GF-D8 (cell line): ENCODE measurements around the gene CHST3.

Experiments
- DNase-seq: peaks from one replicate; lab custom pipeline; 2025; lab: John Stamatoyannopoulos, UW

CHST3 gene

DNA sequence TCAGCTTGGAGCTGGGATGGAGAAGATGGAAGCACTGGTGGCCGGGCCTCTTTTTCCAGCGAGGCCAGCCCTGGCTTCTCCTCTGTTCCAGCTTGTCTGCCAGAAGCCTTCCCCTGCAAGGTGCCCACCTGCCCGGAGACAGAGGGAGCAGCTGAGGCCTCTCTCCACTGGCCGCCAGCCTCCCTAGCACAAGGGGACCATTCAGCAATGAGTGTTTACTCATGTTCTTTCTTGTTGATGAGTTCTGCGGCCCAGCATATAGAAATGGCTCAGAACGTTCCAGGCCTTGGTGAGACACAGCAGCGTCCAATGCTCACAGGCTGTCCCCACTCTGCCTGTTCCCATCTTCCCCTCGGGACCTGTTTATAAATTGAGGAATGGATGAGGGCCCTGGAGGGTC lies 47.3 kb downstream of the CHST3 start:
- DNase-seq, result no peak

DNA sequence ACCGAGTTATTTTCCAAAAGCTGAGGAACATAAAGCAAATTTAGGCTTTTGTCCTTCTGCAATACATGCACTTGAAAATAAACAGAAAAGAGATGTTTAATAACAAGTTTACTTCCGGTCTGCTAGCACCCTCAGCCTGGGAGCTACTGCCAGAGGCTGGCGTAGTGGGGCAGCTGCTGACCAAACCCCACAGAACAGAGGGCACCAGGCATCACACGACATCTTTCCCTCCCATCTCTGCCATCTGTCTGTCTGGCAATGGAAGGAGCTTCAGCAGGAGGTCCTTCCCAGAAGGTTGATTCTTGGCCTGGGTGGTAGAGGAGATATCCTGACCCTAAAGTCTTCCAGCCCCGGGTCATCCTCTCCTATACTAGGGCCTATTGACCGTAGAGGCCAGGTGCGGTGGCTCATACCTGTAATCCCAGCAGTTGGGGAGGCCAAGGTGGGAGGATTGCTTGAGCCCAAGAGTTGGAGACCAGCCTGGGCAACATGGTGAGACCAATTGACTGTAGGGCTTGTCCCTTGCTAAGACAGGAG lies 47.8 kb downstream of the CHST3 start:
- no peak for DNase-seq

DNA sequence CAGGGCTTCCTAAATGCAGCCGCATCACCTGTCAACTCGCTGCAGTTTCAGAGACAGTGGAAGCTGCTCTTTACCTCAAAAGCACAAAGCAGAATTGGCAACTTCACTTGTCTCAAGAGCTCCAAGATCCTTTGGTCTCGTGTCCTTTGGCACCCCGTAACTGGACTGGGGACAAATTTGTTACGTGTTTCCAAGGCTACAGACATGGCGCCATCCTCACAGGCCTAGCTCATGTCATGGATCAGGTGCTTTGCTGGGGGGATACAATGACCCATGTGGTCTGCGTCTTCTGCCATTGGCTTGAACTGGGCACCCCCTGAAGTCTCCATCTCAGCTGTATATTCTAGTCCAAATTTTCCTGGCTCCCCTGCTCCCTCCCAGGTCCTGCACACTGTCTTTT lies 48.6 kb downstream of the CHST3 start:
- no peak for DNase-seq

DNA sequence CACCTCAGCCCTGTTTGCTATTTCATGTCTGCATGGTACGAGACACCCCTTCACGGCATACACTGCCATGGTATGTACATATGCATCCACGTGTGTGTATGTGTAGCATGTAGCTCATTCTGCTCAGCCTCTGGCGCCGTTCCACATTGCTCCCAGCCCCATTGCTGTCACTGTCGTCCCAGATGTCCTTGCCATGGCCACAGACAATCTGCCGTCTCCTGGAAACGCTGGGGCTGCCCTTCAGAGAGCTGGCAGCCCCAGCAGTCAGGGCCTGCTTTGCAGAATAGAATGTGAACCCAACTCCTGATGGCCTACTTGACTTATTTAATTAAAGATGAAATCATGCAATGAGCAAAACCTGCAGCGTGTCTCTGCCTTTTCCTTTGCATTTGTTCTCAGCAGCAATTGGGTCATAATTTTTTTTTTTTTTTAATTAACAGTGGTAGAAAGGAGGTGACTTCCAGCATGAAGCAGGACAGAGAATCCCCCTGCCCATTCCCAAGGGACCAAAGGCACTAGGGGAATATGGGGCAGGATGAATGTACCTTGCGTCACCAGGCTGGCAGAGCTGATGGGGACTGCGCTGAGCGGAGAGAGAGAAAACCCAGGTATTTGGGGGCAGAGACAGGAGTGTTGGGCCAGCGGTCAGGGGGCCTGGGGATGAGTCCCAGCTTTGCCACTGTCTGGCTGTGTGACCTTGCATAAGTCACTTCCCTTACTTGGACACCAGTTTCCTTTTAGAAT lies 49.2 kb downstream of the CHST3 start:
- DNase-seq, result no peak

DNA sequence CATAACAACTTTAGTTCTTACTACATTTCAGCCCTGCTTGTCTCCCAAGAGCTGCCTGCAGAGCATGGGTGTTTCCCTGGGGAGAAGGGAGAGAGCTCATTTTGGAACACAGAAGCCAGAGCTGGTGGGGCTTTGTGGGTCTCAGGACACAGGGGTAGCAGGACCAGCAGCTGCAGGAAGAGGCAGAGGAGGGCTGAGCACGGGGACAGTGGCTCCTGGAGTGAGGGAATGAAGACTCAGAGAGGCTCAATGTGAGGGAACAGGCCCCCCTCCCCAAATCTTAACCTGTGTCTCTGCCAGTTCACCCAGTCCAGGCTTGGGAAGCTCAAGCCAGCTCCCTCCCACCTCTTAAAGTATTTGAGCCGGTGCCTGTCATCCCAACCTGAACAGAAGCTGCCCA lies 50.0 kb downstream of the CHST3 start:
- DNase-seq, result no peak

DNA sequence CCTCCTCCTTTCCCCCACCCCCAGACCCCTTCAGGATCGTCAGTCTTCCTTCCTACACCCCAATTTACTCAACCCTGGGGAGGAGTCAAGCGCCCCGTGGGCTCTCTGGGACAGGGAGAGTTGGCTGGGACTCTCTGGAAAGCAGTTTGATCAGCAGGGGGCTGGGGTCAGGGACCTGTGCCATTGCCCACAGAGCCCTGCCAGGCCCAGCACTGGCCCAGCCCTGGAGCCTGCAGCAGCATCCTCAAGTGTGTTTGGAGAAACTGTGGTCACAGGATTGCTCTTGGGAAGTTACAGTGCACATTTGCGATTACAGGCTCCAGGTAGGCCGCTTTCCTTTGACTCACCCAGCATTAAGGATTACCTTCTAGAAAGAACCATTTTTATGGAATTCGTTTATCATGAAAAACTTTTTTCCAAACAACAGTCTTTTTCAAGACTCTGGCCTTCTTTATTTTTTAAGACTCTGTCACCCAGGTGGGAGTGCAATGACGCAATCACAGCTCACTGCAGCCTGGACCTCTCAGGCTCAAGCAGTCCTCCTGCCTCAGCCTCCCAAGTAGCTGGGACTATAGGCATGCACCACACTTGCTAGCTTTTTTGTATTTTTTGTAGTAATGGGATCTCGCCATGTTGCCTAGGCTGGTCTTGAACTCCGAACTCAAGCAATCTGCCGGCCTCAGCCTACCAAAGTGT lies 50.7 kb downstream of the CHST3 start:
- no peak for DNase-seq

DNA sequence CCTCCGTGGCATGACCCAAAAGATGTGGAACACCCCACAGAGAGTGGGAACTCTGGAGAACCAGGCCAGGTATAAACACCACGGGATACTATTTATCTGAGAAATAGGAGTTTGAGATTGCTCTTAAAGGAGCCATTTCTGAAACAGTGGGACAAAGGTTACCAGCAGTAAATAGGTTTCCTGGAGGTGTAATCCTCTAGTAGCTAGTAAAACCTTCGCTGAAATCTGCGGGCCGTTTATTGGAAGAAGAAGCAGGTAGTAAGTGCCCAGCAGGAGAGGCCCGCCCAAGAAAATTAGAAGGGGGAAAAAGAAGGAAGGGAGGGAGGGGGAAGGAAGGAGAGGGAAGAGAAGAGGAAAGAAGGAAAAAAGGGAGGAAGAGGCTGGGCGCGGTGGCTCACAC lies 51.6 kb downstream of the CHST3 start:
- DNase-seq, result no peak

DNA sequence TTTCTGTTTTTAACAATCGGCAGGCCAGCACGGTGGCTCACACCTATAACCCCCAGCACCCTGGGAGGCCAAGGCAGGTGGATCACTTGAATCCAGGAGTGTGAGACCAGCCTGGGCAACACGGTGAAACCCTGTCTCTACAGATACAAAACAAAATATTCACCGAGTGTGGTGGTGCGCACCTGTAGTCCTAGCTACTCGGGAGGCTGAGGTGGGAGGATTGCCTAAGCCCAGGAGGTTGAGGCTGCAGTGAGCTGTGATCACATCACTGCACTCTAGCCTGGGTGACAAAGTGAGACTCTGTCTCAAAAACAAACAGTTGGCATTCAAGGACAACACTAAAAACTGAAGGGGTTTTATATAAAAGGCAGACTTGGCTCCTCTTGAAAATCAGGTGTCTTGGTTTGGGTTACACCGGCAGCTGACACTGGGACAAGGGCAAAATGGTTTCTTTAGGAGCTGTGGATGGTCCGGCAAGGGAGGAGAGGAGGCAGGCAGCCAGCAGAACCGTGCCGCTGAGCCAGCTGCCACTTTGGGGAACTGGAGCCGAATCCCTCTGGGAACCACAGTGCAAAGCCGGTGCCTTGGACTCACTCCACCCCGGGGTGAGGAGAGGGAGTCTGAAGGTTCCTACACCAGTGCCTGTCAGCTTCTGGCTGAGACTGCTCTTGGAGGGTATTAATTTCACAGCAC lies 52.6 kb downstream of the CHST3 start:
- DNase-seq, result no peak

DNA sequence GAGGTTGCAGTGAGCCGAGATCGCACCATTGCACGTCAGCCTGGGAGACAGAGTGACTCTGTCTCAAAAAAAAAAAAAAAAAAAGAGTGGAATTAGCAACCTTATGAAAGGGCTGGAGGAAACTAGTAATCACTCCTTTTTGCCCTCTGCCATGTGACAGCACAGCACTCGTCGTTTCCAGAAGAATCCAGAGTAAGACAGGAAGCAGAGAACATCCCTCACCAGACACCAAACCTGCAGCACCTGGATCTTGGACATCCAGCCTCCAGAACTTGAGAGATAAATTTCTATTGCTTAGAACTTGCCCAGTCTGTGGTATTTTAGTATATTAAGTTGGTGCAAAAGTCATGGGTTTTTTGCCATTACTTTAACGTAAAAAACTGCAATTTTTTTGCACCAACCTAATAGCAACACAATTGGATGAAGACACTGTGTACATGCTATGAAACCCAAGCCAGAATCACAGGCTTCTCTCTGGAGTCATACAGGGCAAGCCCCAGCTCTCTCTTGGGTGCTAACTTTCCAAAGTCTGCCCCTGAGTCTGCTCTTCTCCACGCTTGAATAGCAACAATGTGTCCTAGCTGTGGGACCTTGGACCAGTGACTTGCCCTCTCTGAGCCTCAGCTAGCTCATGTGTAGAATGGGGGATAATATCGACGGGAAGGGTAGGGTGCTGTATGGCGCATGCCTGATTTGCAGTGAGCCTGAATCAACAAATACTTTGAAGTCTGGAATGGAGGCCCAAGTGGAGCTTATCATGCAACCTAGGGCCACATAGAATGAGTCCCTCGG lies 55.1 kb downstream of the CHST3 start:
- DNase-seq, result no peak

DNA sequence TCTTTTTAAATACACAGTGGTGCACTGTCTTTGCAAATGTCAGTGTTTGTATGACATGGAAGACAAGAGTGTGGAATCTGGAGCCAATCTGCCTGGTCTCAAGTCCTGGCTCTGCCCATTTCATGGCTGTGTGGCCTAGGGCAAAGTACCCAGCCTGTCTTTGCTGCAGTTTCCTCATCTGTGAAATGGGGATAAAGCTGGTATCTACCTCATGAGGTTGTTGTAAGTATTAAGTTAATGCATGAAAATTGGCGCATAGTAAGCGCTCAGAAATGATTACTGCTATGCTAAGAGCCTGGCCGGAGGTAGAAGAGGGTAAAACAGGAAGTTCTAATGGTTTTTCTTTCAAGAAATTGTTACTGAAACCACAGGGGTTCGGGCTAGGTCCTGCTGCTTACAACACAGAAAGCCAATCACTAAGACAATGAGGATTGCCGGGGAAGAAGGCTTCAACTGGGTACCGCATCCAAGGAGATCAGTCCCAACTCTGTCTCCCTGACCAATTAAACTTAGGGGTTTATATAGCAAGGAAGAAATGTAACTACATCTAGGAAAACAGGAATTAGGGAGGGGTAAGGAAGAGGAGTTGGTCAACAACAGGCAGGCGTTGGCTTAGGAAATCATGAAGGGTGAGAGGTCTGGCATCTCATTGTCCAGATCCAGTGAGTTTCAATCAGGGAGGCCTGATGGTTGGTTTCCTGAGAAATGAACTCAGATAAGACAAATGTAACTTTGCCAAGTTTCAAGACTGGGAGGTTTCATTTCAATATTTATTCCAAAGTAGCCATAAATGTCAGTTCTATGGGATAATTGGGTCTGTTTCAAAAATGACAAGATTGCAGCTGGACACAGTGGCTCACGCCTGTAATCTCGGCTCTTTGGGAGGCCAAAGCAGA lies 57.0 kb downstream of the CHST3 start:
- no peak for DNase-seq

DNA sequence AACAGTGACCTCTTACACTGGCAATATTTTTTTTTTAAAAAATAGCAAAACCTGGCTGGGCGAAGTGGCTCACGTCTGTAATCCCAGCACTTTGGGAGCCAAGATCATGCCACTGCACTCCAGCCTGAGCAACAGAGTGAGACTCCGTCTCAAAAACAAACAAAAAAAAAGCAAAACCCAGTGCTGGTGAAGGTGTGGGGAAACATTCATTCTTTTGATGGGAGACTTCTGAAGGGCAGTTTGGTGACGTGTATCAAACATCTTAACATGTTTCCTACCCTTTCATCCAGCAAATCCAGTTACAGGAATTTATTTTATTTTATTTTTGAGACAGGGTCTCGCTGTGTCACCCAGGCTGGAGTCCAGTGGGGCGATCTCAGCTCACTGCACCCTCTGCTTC lies 58.0 kb downstream of the CHST3 start:
- no peak for DNase-seq

DNA sequence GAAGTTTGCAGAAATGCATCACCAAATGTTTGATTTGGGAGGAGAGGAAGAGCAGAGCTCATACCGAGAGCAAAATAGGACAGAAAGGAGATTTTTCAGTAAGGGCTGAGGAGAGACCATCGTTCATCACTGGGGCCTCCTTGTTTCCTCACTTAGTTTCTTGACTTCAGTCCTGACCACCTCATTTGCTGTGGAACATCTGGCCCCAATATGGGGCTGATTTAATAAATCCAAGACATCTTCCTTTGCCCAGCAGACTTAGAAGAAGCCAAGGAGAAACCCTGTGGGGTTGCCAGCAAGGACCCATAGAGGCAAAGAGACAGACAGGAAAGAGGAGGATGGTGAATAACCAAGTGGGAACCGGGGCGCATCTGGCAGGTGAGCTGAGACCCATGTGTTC lies 60.4 kb downstream of the CHST3 start:
- DNase-seq, result no peak

DNA sequence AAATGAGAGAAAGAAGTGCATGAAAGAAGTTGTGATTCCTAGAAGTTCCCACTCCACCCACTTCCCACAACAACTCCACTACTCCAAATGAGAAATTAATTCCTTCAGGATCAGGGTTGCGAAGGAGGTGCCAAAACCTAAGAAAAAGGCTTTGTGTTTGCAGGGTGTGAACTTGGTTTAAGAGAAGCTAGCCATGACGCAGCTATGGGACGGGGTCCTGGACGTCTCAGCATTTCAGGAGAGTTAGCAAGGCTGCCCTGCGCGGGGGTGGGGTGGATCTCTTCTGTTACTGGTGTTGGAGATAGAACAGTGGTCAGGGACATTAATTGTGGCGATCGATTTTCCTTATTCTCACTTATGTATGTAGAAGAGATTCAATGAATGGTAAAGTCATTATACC lies 61.2 kb downstream of the CHST3 start:
- no peak for DNase-seq

DNA sequence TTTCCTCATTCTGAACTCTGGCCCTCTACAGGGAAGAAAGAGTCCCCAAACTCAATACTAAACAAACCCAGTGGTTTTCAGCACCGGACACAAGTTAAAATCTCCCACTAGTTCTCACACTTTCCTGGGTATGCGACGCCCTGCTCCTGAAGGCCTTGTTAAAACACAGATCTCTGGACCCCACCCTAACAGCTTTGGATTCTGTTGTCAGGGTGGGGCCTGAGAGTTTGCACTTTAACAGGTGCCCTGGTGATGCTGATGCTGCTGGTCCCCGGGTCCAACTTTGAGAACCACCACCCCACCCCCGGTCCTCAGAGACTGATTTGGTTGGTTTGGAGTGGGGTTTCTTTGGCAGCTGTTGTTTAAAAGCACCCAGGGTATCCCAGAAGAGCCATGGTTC lies 61.6 kb downstream of the CHST3 start:
- DNase-seq, result no peak

DNA sequence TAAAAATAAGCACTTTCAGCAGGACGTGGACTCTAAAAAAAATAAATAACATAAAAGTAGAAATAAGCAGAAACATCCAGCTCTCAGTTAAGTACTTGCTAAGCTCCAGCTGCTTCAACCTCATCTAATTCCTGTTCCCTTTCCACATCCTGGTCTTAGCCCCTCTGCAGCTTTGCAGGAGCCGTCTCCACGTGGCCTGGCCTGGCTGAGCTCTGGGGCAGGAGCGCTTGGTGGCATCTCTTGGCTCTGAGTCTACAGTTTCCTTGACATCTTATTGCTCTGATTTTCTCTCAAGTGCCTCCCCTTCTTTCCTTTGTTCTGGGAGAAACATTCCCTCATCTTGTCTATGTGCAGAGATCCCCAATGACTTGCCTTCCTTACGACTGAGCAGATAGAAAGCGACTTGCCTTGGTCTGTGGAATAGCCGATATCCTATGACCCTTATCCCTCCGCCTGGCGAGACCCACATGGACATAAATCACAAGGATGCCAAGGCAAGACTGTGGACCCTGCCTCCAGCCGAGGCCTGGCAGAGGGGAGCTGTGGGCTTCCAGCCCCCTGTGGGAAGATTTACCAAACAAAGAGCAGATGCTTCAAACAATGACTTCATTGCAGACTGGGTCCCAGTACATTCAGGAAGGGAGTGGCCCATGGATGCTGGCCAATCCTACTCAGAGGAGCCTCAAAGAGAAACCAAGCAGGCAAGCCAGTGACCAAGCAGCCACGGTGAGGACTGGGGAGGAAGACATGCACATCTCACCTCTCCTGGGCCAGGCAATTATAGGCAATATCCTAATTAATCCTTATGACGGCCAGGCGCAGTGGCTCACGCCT lies 62.3 kb downstream of the CHST3 start:
- no peak for DNase-seq

DNA sequence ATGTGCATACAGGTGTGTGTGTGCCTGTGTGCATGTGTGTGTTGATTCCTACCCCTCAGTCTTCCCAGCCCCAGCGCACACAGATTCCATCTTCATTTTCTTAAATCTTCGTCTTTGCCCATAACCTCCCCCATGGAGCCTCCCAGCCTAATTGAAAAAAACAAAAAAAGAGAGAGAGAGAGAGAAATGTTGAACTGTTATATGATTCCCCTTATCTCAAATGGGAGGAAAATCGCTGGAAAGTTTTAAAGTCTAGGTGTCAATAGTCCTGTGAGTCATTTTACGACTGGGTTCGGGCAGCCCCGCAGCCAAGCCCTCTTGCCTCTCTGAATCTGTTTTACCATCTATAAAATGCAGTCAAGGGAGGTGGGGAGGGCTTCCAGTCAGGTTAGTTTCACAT lies 63.3 kb downstream of the CHST3 start:
- no peak for DNase-seq

DNA sequence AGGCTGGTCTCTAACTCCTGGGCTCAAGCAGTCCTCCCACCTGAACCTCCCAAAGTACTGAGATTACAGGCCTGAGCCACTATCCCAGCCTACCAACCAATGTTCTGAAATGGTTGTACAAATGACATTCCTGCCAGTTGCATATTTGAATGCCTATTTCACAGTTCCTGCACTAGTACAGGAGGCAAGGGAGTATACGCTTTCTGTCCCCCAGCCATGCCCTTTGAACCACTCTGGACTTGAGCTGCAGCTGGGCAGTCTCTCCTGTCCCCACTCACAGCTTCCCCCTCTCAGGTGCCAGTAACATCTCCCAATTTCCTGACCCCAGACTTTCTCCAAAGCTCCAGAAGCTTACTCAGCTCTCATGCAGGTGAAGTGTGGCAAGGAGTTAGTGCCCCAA lies 65.2 kb downstream of the CHST3 start:
- DNase-seq, result no peak

DNA sequence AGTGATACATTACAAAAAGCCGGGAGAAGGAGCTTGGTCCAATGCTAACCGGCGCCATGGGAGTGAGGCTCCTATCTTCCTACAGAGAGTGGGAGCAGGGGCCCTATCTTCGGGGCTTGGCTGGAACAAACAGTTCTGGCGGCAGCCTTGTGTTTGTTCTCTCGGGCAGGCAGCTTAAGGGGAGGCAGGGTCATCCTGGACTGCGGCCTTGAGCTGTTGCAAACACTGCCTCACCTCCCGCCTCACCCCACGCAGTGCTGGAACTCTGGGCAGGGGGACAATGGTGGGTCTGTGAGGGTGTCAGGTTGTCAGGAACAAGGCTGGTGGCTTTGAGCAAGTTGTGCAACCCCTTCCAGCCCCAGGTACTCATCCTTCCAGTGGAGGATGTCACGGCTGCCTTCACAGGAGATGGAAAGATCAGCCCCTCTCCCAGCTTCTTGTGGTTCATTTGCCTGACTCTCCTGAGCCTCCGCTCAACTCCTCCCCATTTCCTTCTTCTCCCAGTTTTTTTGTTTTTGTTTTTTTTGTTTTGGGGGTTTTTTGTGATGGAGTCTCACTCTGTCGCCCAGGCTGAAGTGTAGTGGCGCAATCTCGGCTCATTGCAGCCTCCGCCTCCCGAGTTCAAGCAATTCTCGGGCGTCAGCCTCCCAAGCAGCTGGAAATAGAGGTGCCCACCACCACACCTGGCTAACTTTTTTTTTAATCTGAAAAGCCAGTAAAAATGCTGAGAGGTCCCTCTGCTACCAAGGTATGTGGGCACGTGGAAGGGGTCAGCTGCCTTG lies 66.8 kb downstream of the CHST3 start:
- DNase-seq, result no peak

DNA sequence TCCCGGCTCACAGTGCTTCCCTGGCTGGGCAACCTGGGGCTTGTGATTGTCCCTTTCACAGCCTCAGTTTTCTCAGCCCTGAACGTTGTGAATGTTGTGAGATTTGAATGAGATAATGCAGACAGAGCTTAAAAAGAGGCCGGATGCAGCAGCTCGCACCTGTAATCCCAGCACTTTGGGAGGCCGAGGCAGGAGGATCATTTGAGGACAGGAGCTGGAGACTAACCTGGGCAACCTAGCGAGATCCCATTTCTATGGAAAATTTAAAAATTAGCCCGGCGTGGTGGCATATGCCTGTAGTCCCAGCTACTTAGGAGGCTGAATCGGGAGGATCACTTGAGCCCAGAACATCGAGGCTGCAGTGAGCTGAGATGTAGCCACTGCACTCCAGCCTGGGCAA lies 67.5 kb downstream of the CHST3 start:
- DNase-seq, result no peak
